HG02840 (cell line): ENCODE measurements around the gene EDRF1.
A peak's percentile ranks its signal among the peaks of the same experiment; 100 is the strongest.

Experiments
- ATAC-seq: cut with Tn5 transposase; IDR thresholded peaks from one replicate; pipeline ENCODE4 v1.9.1; 2021; ENCODE audit warnings: mild to moderate bottlenecking, moderate library complexity, moderate number of reproducible peaks; ENCODE audit not compliant: unreplicated experiment, low FRiP score

The EDRF1 gene

GRCh38 chr10:125782616-125783015, 63.1 kb downstream of the EDRF1 start:
- ATAC-seq = no peak

- ATAC-seq = no peak
Measured at GRCh38 chr10:125783408-125783807, 63.9 kb downstream of the EDRF1 start.

- peak; percentile 71 for ATAC-seq
Measured at GRCh38 chr10:125783957-125784356, 64.4 kb downstream of the EDRF1 start.

DNA sequence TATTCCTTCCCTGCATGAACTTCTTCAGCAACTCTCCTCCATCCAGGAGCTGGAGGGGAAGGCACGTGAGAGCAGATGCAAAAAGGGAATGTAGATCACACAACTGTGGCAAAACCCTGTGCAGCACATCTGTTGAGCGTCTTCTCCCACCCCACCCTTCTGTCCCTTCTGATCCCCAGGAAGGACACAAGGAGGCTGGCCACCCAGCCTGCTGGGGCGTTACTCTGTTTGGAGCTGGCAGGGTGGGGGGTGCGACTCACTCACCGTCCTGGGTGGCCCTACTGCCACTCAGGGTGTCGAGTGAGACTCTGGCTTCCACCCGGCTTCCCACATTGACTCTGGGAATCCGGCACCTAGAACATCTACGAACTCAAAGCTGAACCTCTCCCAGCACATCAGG, 66.3 kb downstream of the EDRF1 start:
- ATAC-seq = no peak

- no peak for ATAC-seq
Measured at GRCh38 chr10:125788156-125789034, 68.9 kb downstream of the EDRF1 start.

- no peak for ATAC-seq
Measured at GRCh38 chr10:125792342-125793300, 73.1 kb downstream of the EDRF1 start.

- ATAC-seq = no peak
Measured at GRCh38 chr10:125795128-125795527, 75.6 kb downstream of the EDRF1 start.

GRCh38 chr10:125795637-125796190, 76.2 kb downstream of the EDRF1 start:
- ATAC-seq = no peak

DNA sequence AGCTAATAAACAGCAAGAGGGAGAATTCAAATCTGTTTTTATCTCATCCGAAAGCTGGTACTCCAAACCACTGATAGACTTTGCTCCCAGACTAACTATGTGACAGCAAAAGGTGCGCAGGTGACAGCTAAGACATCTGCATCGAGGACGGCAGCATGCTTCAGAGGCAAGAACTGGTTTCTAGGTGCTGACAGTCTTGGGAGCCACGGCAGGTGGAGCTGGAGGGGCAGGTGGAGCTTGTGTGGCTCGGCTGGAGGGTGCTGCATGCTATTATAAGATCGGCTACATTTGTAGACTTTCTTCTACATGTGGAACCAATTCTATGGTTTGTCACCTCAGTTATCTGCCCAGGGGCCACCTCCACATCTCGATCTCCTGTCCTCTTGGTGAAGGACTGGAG, 77.9 kb downstream of the EDRF1 start:
- no peak for ATAC-seq

DNA sequence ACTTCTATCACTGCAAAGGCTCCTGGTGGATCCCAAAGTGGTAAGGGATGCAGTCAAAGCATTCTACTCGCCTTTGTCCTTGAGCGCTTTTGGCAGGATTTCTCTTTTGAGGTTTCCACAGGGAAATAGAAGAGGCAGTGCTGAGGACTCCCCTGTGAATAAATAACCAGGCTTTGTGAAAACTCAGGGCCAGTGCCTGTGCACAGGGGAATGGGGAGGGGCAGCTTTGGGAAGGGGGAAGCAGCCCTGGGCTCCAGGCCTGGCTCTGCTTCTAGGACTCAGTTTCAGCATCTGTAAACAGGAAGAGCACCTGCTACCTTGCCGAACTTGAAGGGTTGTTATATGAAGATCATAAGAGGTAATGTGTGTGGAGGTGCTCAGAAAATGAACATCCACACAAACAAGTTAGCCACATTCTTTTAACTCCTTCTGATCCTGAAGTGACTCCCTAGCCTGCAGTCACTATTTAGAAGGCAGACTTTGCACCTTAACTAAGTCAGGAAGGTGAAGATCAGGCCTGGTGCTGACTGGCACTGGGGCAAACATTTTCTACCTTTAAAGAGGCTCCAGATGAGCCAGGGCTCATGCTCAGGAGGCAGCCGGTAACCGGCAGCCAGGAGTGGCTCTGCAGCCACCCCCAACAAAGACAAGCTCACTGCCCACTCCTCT, 78.6 kb downstream of the EDRF1 start:
- ATAC-seq = no peak

GRCh38 chr10:125799451-125800182, 80.1 kb downstream of the EDRF1 start:
- no peak for ATAC-seq

DNA sequence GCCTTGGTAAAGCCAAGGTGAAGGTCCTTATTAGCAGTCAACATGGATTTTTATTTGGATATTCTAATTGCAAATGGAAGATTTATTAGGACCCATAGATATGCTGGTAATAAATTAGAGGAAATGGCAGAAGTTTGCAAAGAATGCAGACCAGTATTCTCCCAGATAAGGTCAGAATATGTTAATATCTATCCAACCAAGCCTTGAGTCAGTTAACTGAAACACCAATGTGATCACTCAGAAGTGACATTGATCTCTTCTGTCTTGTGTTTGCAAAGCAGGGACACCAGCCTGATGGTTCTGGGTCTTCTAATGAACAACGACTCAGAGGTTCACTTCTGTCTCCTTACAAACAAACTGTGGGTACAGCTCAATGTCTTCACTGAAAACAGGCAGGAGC, 82.1 kb downstream of the EDRF1 start:
- no peak for ATAC-seq

GRCh38 chr10:125802131-125802530, 82.6 kb downstream of the EDRF1 start:
- ATAC-seq = no peak

GRCh38 chr10:125802739-125803138, 83.2 kb downstream of the EDRF1 start:
- ATAC-seq = no peak

GRCh38 chr10:125808047-125808446, 88.5 kb downstream of the EDRF1 start:
- ATAC-seq = no peak

- no peak for ATAC-seq
Measured at GRCh38 chr10:125811251-125811650, 91.7 kb downstream of the EDRF1 start.

- no peak for ATAC-seq
Measured at GRCh38 chr10:125812128-125812750, 92.7 kb downstream of the EDRF1 start.
